ENCODE results near the gene LRBA. TPM values are rescaled to one million over a fixed set of nuclear protein-coding genes. Genes with fewer than 3 reads are reported as not detected.
"Not testable (repeated sequence)": the region's sequence is repeated elsewhere in the genome, so short reads cannot be mapped to it uniquely, and the experiment has no call there.

Gene LRBA
- 10 to 100 TPM; 64.0 to 70.1 (median 67.0) TPM for polyA plus RNA-seq (ENCODE audit: insufficient read length in 3 of 3)
- long read RNA-seq, donor 1 = 0 reads
- long read RNA-seq, donor 2, partial matches to known transcripts = 2,809 of 2,943 reads
- long read RNA-seq, donor 2, other reads (novel, unspliced or antisense) = 133 of 2,943 reads
- long read RNA-seq, donor 3, partial matches to known transcripts = 5,186 of 5,425 reads
- long read RNA-seq, donor 3, other reads (novel, unspliced or antisense) = 238 of 5,425 reads
- long read RNA-seq, donor 4, partial matches to known transcripts = 0 of 2 reads
- long read RNA-seq, donor 4, other reads (novel, unspliced or antisense) = 0 of 2 reads
- long read RNA-seq, donor 5 = 0 reads
- long read RNA-seq, donor 6, partial matches to known transcripts = 0 of 1 reads
- long read RNA-seq, donor 6, other reads (novel, unspliced or antisense) = 0 of 1 reads
- long read RNA-seq, donor 7, partial matches to known transcripts = 0 of 2 reads
- long read RNA-seq, donor 7, other reads (novel, unspliced or antisense) = 0 of 2 reads
- long read RNA-seq, donor 8 = 0 reads
- long read RNA-seq, donor 9 = 0 reads
- long read RNA-seq, donor 10, partial matches to known transcripts = 0 of 1 reads
- long read RNA-seq, donor 10, other reads (novel, unspliced or antisense) = 0 of 1 reads
- long read RNA-seq, donor 11 = 0 reads
- long read RNA-seq, donor 12, partial matches to known transcripts = 3,301 of 3,432 reads
- long read RNA-seq, donor 12, other reads (novel, unspliced or antisense) = 131 of 3,432 reads
- long read RNA-seq, donor 13 = 0 reads
- long read RNA-seq, donor 14, partial matches to known transcripts = 5,024 of 5,266 reads
- long read RNA-seq, donor 14, other reads (novel, unspliced or antisense) = 241 of 5,266 reads
- long read RNA-seq, donor 15 = 0 reads
- long read RNA-seq, donor 16, partial matches to known transcripts = 10,083 of 10,575 reads
- long read RNA-seq, donor 16, other reads (novel, unspliced or antisense) = 489 of 10,575 reads

GRCh38 chr4:151014521-151015458 is at the start of gene LRBA:
Gene LRBA (minus strand): TSS chr4:151015284. CDS start chr4:151014642, 642 bp downstream.
- peak; percentile 50 to 85 (median 74) for DNase-seq (ENCODE audit: extremely low read depth in 1 of 11, low read depth in 9 of 11, low spot score in 4 of 11)

- DNase-seq (ENCODE audit: extremely low read depth in 1 of 11, low read depth in 9 of 11, low spot score in 4 of 11) = not testable (repeated sequence)
Measured at GRCh38 chr4:151063143-151063542, 48.1 kb upstream of the LRBA start.

GRCh38 chr4:151055539-151055938 is 40.5 kb upstream of the LRBA start:
- DNase-seq (ENCODE audit: extremely low read depth in 1 of 11, low read depth in 9 of 11, low spot score in 4 of 11) = no peak

- no peak for DNase-seq (ENCODE audit: extremely low read depth in 1 of 11, low read depth in 9 of 11, low spot score in 4 of 11)
Measured at GRCh38 chr4:151052785-151053184, 37.7 kb upstream of the LRBA start.

GRCh38 chr4:151049430-151049884 is 34.4 kb upstream of the LRBA start:
- DNase-seq (ENCODE audit: extremely low read depth in 1 of 11, low read depth in 9 of 11, low spot score in 4 of 11) = no peak

GRCh38 chr4:151048913-151049312 is 33.8 kb upstream of the LRBA start:
- DNase-seq (ENCODE audit: extremely low read depth in 1 of 11, low read depth in 9 of 11, low spot score in 4 of 11) = no peak

GRCh38 chr4:151046609-151047008 is 31.5 kb upstream of the LRBA start:
- no peak for DNase-seq (ENCODE audit: extremely low read depth in 1 of 11, low read depth in 9 of 11, low spot score in 4 of 11)

GRCh38 chr4:151045907-151046306 is 30.8 kb upstream of the LRBA start:
- DNase-seq (ENCODE audit: extremely low read depth in 1 of 11, low read depth in 9 of 11, low spot score in 4 of 11) = peak in 1 of 11 donors; percentile 6

- DNase-seq (ENCODE audit: extremely low read depth in 1 of 11, low read depth in 9 of 11, low spot score in 4 of 11) = peak in 1 of 11 donors; percentile 8
Measured at GRCh38 chr4:151043803-151044515, 28.9 kb upstream of the LRBA start.

- no peak for DNase-seq (ENCODE audit: extremely low read depth in 1 of 11, low read depth in 9 of 11, low spot score in 4 of 11)
Measured at GRCh38 chr4:151039733-151040132, 24.6 kb upstream of the LRBA start.

- no peak for DNase-seq (ENCODE audit: extremely low read depth in 1 of 11, low read depth in 9 of 11, low spot score in 4 of 11)
Measured at GRCh38 chr4:151038452-151039157, 23.5 kb upstream of the LRBA start.

GRCh38 chr4:151035911-151036310 is 20.8 kb upstream of the LRBA start:
- no peak for DNase-seq (ENCODE audit: extremely low read depth in 1 of 11, low read depth in 9 of 11, low spot score in 4 of 11)

GRCh38 chr4:151035328-151035727 is 20.2 kb upstream of the LRBA start:
- no peak for DNase-seq (ENCODE audit: extremely low read depth in 1 of 11, low read depth in 9 of 11, low spot score in 4 of 11)

GRCh38 chr4:151034829-151035228 is 19.7 kb upstream of the LRBA start:
- no peak for DNase-seq (ENCODE audit: extremely low read depth in 1 of 11, low read depth in 9 of 11, low spot score in 4 of 11)

GRCh38 chr4:151031831-151032605 is 16.9 kb upstream of the LRBA start:
- DNase-seq (ENCODE audit: extremely low read depth in 1 of 11, low read depth in 9 of 11, low spot score in 4 of 11) = no peak

- no peak for DNase-seq (ENCODE audit: extremely low read depth in 1 of 11, low read depth in 9 of 11, low spot score in 4 of 11)
Measured at GRCh38 chr4:151029537-151029936, 14.5 kb upstream of the LRBA start.

GRCh38 chr4:151029006-151029405 is 13.9 kb upstream of the LRBA start:
- DNase-seq (ENCODE audit: extremely low read depth in 1 of 11, low read depth in 9 of 11, low spot score in 4 of 11) = not testable (repeated sequence)
